ENCODE data around the gene ZNF638.
"Not testable (repeated sequence)": the region's sequence is repeated elsewhere in the genome, so short reads cannot be mapped to it uniquely, and the experiment has no call there.

ZNF638 gene, protein sequence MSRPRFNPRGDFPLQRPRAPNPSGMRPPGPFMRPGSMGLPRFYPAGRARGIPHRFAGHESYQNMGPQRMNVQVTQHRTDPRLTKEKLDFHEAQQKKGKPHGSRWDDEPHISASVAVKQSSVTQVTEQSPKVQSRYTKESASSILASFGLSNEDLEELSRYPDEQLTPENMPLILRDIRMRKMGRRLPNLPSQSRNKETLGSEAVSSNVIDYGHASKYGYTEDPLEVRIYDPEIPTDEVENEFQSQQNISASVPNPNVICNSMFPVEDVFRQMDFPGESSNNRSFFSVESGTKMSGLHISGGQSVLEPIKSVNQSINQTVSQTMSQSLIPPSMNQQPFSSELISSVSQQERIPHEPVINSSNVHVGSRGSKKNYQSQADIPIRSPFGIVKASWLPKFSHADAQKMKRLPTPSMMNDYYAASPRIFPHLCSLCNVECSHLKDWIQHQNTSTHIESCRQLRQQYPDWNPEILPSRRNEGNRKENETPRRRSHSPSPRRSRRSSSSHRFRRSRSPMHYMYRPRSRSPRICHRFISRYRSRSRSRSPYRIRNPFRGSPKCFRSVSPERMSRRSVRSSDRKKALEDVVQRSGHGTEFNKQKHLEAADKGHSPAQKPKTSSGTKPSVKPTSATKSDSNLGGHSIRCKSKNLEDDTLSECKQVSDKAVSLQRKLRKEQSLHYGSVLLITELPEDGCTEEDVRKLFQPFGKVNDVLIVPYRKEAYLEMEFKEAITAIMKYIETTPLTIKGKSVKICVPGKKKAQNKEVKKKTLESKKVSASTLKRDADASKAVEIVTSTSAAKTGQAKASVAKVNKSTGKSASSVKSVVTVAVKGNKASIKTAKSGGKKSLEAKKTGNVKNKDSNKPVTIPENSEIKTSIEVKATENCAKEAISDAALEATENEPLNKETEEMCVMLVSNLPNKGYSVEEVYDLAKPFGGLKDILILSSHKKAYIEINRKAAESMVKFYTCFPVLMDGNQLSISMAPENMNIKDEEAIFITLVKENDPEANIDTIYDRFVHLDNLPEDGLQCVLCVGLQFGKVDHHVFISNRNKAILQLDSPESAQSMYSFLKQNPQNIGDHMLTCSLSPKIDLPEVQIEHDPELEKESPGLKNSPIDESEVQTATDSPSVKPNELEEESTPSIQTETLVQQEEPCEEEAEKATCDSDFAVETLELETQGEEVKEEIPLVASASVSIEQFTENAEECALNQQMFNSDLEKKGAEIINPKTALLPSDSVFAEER (N-terminal part only)

DNA sequence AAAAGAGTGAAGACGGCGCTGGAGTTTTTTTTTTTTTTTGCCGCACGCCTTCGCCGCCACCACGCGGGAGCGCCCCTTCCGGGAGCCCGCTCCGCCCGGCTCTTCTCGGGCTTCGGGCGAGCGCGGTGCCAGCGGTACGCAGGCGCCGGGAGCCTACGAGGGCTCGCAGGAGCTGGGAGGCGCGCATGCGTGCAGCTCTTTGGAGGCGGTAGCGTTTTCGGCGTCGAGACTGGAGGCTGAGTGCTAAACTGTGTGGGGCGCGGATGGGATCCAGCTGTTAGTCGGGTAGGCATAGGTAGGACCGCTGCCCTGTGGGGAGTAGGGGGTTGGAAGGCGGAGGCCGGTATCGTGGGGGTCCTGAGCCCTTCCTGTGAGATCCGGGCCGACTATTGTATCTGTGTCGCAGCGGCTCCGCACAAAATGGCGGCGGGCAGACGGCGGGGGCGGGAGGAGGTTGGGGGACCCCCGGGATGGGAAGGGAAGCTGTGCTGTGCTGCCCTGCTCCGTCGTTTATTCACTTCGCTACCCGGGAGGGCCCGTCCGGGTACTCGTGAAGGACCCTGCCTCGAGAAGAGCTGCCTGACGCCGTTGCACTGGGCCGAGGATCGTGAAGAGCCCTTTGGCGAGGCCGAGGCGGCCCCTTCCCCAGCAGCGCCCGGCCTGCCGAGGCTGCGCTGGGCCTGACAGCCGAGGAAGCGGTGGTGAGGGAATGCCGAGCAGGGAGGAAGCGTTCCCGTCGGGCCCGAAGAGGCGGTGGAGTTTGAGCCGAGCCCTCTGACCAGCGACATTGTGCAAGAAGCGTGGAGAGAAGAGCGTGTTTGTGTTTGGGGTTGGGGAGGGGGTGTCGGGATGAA lies at the start of gene ZNF638:
Gene ZNF638, plus strand, starts transcription at position 202 of the 854 bp plus-strand sequence. CDS start 17,173 bp downstream, outside the sequence.
- H3K9me3 Mint-ChIP-seq, result no peaks in the 10 kb centered on the region
- H3K4me1 Mint-ChIP-seq, result peaks cover 41% of the 10 kb centered on the region
- peak within 1 kb of the TSS; percentile 99 for H3K27ac Mint-ChIP-seq
- H3K27me3 Mint-ChIP-seq, result no peaks in the 10 kb centered on the region
- H3K36me3 Mint-ChIP-seq, result peaks cover 6% of the 10 kb centered on the region
- peak within 1 kb of the TSS; percentile 96 for H3K4me3 Mint-ChIP-seq

DNA sequence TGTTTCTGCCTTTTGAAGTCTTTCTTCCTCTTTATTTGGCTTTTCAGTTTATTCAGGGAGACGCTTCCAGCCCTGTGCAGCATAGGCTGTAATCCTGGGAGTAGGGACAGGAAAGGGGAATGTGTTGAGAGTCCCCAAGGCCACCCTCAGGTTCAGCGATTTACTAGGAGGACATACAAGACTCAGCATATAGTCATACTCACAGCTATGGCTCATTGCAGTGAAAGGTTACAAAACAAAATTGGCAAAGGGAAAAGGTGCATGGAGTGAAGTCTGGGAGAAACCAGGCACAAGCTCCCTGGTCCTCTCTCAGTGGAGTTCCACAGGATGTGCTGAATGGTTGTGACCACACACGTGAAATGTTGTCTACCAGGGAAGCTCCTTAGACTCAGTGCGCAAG lies 49.6 kb upstream of the ZNF638 start:
- Mint-ChIP-seq H3K27ac (no peak overlapping the region), H3K4me1 (peaks cover 10% of the 10 kb centered on the region), H3K4me3 (no peak overlapping the region), H3K27me3 (peaks cover 40% of the 10 kb centered on the region), H3K9me3 (no peaks in the 10 kb centered on the region), H3K36me3 (no peaks in the 10 kb centered on the region)

DNA sequence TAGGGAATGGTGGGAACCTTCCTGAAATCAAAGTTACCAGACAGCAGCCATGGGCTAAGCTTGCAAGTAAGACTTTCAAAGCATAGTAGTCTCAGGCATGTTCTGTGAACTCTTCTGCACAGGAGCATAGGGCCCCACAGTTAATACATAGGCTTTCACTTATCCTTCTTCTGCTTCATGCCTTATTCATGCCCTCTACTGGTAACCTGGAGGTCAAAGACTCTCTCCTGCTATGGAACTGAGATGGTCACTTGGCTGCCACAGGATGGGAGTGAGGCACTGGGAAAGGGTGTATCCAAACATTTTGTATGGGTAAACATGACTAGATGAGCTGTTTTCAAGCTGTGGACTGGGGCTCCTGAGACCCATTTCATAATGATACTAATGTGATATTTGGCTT lies 49.1 kb upstream of the ZNF638 start:
- Mint-ChIP-seq H3K4me1 (peaks cover 5% of the 10 kb centered on the region), H3K9me3 (no peaks in the 10 kb centered on the region), H3K36me3 (no peaks in the 10 kb centered on the region), H3K27ac (no peak overlapping the region), H3K27me3 (peaks cover 39% of the 10 kb centered on the region), H3K4me3 (no peak overlapping the region)

DNA sequence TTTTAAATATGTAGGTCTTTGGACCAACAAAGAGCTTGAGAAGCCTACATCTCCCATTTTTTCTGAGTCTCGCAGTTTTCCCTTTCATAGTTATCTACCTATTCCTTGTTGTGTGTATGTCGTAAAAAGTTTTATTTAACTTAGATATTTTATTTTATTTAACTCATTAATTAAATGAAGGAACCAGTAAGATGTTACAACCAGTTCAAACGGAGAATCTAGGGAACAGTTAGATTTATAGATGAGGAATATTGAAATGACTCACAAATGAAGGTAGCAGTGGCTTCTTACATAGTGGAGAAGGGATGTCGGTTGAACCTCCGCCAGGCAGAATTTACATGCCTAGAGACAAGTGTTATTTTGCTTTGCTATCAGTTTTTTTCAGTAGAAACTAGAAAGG lies 48.5 kb upstream of the ZNF638 start:
- H3K27me3 Mint-ChIP-seq, result peaks cover 32% of the 10 kb centered on the region
- H3K9me3 Mint-ChIP-seq, result no peaks in the 10 kb centered on the region
- H3K4me1 Mint-ChIP-seq, result no peaks in the 10 kb centered on the region
- H3K27ac Mint-ChIP-seq, result no peak overlapping the region
- no peaks in the 10 kb centered on the region for H3K36me3 Mint-ChIP-seq
- H3K4me3 Mint-ChIP-seq, result no peak overlapping the region

DNA sequence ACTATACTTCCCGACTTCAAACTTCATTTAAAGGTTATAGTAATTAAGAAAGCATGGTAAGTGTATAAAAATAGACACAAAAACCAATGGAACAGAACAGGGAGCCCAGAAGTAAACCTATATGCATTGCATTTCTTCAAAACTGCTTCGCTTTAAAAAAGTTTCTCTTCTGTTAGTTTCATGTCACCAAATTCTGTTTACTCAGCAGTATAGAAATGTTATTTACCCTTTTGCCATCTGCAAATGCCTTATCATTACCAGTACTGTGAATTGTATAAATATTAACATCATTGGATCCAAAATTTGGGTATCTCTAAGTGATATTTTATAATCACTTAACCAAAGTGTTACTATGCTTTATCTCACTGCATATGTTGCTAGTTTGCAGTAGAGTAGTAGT lies 45.9 kb upstream of the ZNF638 start:
- Mint-ChIP-seq H3K4me3 (no peak overlapping the region), H3K27ac (no peak overlapping the region), H3K36me3 (no peaks in the 10 kb centered on the region), H3K4me1 (no peaks in the 10 kb centered on the region), H3K27me3 (peaks cover 21% of the 10 kb centered on the region), H3K9me3 (no peaks in the 10 kb centered on the region)

DNA sequence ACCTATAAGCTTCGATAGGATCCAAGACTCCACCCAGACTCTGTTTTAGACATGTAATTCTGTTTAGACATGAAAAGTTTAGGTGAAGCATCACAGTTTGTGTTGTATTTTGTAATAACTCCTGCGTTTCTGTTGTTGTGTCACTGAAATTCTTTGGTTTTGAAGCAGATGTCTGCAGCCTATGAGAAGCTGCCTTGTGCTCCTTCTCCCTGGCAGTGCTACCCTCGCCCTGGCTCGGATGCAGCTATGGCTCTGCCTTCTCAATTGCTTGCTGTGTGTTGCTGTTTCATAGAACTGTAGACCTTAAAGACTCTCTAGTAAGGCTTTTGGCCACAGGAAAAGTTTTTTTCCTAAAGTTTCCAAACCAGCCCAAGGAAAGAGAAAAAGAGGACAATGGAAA lies 40.2 kb upstream of the ZNF638 start:
- Mint-ChIP-seq H3K27me3 (peaks cover 8% of the 10 kb centered on the region), H3K9me3 (no peaks in the 10 kb centered on the region)

DNA sequence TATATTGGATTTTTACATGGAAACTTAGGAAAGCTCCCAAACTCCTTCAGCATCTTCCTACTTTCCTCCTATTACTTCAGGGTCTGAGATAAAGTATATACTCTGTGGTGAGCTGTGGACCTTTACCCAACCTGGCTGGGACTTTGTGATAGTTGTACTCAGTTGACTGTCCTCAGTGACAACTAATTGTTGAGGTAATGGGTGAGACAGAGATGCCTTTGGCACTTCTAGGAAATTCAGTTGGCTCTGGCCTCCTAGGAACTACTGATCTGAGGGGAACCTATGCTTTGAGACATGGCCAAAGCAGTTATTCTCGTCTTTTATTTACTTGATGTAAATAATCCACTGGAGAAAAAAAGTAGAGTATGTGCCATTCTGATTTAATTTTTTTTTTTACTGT lies 39.4 kb upstream of the ZNF638 start:
- Mint-ChIP-seq H3K27ac (no peak overlapping the region), H3K36me3 (no peaks in the 10 kb centered on the region), H3K9me3 (no peaks in the 10 kb centered on the region), H3K4me1 (no peaks in the 10 kb centered on the region), H3K27me3 (peaks cover 8% of the 10 kb centered on the region), H3K4me3 (no peak overlapping the region)

More for the DNA sequence above, 40.2 kb upstream of the ZNF638 start:
- Mint-ChIP-seq H3K4me1 (no peaks in the 10 kb centered on the region), H3K36me3 (no peaks in the 10 kb centered on the region), H3K27ac (no peak overlapping the region), H3K4me3 (no peak overlapping the region)

DNA sequence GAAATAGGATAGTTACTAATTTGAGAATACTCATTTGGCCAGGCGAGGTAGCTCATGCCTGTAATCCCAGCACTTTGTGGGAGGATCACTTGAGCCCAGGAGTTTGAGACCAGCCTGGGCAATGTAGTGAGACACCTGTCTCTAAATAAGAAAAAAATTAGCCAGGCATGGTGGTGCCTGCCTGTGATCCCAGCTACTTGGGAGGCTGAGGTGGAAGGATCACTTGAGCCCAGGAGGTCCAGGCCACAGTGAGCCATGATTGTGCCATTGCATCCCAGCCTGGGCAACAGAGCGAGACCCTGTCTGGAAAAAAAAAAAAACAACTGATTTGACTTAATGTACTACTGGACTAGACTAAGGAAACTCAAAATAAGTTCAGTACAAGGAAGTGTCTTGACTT lies 32.7 kb upstream of the ZNF638 start:
- no peaks in the 10 kb centered on the region for H3K4me1 Mint-ChIP-seq
- no peak overlapping the region for H3K4me3 Mint-ChIP-seq
- no peaks in the 10 kb centered on the region for H3K9me3 Mint-ChIP-seq
- no peaks in the 10 kb centered on the region for H3K36me3 Mint-ChIP-seq
- H3K27me3 Mint-ChIP-seq, result peaks cover 6% of the 10 kb centered on the region
- no peak overlapping the region for H3K27ac Mint-ChIP-seq

DNA sequence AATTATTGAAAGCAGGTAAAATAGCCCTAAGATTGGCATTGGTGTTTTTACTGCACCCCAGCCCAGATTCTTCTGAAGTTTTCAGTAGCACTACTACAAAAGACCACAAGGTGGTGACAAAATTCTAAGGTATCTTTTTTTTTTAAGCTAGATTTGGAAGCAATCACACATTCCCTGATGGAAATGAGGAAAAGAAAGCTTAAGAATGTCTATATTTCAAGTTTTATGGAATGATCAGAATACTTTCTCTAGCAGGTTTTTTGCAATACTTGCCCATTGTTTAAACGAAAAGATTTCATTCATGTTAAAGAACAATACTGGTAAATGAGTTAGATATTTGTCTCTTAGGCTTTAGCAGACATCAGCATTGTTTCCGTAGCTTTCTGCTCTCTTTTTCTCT lies 32.1 kb upstream of the ZNF638 start:
- H3K9me3 Mint-ChIP-seq, result no peaks in the 10 kb centered on the region
- no peaks in the 10 kb centered on the region for H3K36me3 Mint-ChIP-seq
- peaks cover 6% of the 10 kb centered on the region for H3K27me3 Mint-ChIP-seq
- H3K4me3 Mint-ChIP-seq, result no peak overlapping the region
- no peak overlapping the region for H3K27ac Mint-ChIP-seq
- no peaks in the 10 kb centered on the region for H3K4me1 Mint-ChIP-seq

DNA sequence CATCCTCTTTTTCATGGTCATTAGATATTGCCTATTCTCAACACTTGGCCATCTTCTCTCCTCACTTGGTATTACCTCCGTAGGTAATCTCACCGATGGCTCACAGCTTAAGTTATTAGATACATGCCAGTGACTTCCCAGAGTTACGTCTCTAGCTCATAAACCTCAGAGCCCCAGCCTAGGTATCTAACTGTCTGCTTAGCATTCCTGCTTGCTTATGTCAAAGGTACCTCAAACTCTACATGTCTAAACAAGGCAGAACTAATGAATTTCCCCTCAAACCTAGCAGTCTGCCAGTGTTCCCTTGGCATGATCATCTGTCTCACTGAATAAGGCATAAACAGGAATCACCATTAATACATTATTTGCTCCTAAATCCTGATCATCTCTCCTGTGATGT lies 27.7 kb upstream of the ZNF638 start:
- Mint-ChIP-seq H3K27me3 (no peaks in the 10 kb centered on the region), H3K36me3 (no peaks in the 10 kb centered on the region), H3K4me3 (no peak overlapping the region), H3K4me1 (no peaks in the 10 kb centered on the region), H3K9me3 (no peaks in the 10 kb centered on the region), H3K27ac (no peak overlapping the region)

DNA sequence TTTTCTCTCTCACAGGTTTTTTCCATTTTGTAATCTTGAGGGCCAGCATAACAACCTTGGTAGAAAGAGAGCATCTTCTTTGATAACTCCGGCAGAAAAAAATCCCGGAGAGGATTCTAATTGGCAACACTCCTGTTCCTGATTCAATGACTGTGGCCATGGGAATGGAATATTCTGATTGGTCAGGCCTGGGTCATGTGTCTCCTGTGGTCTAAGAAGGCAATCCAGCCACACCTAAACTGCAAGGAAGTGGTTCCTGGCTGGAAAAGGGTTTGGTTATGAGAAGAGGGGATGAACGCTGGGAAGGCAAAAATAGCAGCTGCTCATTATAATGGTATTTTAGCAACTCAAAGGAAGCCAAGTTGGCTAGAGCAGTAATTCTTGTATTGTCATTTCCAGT lies 24.8 kb upstream of the ZNF638 start:
- Mint-ChIP-seq H3K4me3 (no peak overlapping the region), H3K9me3 (no peaks in the 10 kb centered on the region), H3K36me3 (no peaks in the 10 kb centered on the region), H3K27ac (no peak overlapping the region), H3K27me3 (no peaks in the 10 kb centered on the region), H3K4me1 (no peaks in the 10 kb centered on the region)

DNA sequence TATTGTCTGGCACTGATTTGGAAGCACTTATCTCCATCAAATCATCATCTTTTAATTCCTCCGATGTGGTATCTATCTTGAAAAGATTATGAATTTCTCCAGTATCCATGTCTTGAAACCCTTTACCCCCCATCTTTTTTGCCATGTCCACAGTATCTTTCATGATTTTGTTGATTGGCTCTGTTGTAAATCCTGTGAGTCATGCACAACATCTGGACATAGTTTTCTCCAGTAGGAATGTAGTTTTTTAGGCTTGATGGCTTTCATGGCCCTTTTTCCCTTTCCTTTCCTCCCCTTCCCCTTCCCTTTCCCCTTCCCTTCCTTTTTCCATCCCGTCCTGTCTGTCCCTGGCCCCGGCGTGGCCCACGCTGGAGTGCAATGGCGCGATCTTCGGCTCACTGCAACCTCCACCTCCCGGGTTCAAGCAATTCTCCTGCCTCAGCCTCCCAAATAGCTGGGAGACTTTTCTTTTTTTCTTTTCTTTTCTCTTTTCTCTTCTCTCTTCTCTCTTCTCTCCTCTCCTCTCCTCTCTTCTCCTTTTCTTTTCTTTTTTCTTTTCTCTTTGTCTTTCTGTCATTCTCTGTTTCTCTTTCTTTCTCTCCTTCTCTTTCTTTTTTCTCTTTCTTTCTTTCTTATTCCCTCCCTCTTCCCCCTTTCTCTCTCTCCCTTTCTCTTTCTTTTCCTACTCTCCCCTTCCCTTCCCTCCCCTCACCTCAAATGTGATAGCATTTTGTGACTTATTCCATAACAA lies 18.4 kb upstream of the ZNF638 start:
- Mint-ChIP-seq H3K27ac (no peak overlapping the region), H3K4me1 (no peaks in the 10 kb centered on the region), H3K9me3 (no peaks in the 10 kb centered on the region), H3K27me3 (peaks cover 1% of the 10 kb centered on the region), H3K36me3 (no peaks in the 10 kb centered on the region), H3K4me3 (no peak overlapping the region)

DNA sequence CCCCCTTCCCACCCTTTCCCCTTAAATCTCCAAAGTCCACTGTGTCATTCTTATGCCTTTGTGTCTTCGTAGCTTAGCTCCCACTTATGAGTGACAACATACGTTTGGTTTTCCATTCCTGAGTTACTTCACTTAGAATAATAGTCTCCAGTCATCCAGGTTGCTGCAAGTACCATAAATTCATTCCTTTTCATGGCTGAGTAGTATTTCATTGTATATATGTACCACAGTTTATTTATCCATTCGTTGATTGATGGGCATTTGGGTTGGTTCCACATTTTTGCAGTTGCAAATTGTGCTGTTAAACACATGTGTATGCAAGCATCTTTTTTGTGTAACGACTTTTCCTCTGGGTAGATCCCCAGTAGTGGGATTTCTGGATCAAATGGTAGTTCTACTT lies 14.5 kb upstream of the ZNF638 start:
- Mint-ChIP-seq H3K36me3 (peaks cover 5% of the 10 kb centered on the region), H3K9me3 (peaks cover 10% of the 10 kb centered on the region)

DNA sequence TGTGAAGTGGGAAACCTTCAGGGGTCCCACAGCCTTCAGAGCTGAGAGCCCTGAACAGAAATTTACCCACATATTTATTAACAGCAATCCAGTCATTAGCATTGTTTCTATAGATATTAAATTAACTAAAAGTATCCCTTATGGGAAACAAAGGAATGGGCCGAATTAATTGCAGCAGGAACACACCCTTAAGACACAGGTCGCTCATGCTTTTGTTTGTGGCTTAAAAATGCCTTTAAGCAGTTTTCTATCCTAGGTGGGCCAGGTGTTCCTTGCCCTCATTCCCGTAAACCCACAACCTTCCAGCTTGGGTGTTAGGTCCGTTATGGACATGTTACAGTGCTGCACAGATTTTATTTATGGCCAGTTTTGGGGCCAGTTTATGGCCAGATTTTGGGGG lies 13.7 kb upstream of the ZNF638 start:
- H3K27ac Mint-ChIP-seq, H3K4me3 Mint-ChIP-seq, H3K27me3 Mint-ChIP-seq, H3K4me1 Mint-ChIP-seq: not testable (repeated sequence)
- Mint-ChIP-seq H3K36me3 (peaks cover 11% of the 10 kb centered on the region), H3K9me3 (peaks cover 17% of the 10 kb centered on the region)

More for the DNA sequence above, 14.5 kb upstream of the ZNF638 start:
- Mint-ChIP-seq H3K4me1 (no peaks in the 10 kb centered on the region), H3K27ac (no peak overlapping the region), H3K27me3 (peaks cover 1% of the 10 kb centered on the region), H3K4me3 (no peak overlapping the region)

All from activated naive CD4-positive, alpha-beta T cell treated with anti-CD3 and anti-CD28 coated beads, Interleukin-2, amount 50 U/mL, for 24 hours (primary cell).